Measurements from ENCODE around the gene CNTNAP3. TPM values are rescaled to one million over a fixed set of nuclear protein-coding genes. Genes with fewer than 3 reads are reported as not detected.
"Not testable (repeated sequence)": the region's sequence is repeated elsewhere in the genome, so short reads cannot be mapped to it uniquely, and the experiment has no call there.

Gene CNTNAP3
- 1.6 TPM for polyA plus RNA-seq (2013, experiment 1 of 2; ENCODE audit: insufficient read length)
- 2.0 TPM for polyA plus RNA-seq (2013, experiment 2 of 2; ENCODE audit: insufficient read length)

- DNase-seq, result not testable (repeated sequence)
These were observed at the start of gene CNTNAP3 for GRCh38 chr9:39287980-39288379. Gene CNTNAP3 (minus strand): TSS chr9:39288167. CDS start chr9:39288064, 103 bp downstream.

GRCh38 chr9:39279995-39280394 lies 8.0 kb downstream of the CNTNAP3 start:
- not testable (repeated sequence) for DNase-seq

GRCh38 chr9:39242513-39242912 lies 45.5 kb downstream of the CNTNAP3 start:
- not testable (repeated sequence) for DNase-seq

GRCh38 chr9:39232130-39232991 lies 55.6 kb downstream of the CNTNAP3 start:
- DNase-seq, result not testable (repeated sequence)

- DNase-seq, result not testable (repeated sequence)
These were observed 72.0 kb downstream of the CNTNAP3 start for GRCh38 chr9:39215976-39216375.

GRCh38 chr9:39209773-39210172 lies 78.2 kb downstream of the CNTNAP3 start:
- DNase-seq, result not testable (repeated sequence)

- not testable (repeated sequence) for DNase-seq
These were observed 81.3 kb downstream of the CNTNAP3 start for GRCh38 chr9:39206643-39207042.

- not testable (repeated sequence) for DNase-seq
These were observed 82.1 kb downstream of the CNTNAP3 start for GRCh38 chr9:39205842-39206241.

GRCh38 chr9:39200412-39200811 lies 87.6 kb downstream of the CNTNAP3 start:
- DNase-seq, result not testable (repeated sequence)

- DNase-seq, result not testable (repeated sequence)
These were observed 89.8 kb downstream of the CNTNAP3 start for GRCh38 chr9:39198000-39198709.

GRCh38 chr9:39171370-39171769 lies 116.6 kb downstream of the CNTNAP3 start:
- not testable (repeated sequence) for DNase-seq

GRCh38 chr9:39157714-39158113 lies 130.3 kb downstream of the CNTNAP3 start:
- not testable (repeated sequence) for DNase-seq

- not testable (repeated sequence) for DNase-seq
These were observed 155.0 kb downstream of the CNTNAP3 start for GRCh38 chr9:39132826-39133552.

- DNase-seq, result not testable (repeated sequence)
These were observed 166.6 kb downstream of the CNTNAP3 start for GRCh38 chr9:39121401-39121800.

- DNase-seq, result not testable (repeated sequence)
These were observed 176.2 kb downstream of the CNTNAP3 start for GRCh38 chr9:39111746-39112145.

GRCh38 chr9:39108145-39108544 lies 179.8 kb downstream of the CNTNAP3 start:
- no peak for DNase-seq

- DNase-seq, result not testable (repeated sequence)
These were observed 190.8 kb downstream of the CNTNAP3 start for GRCh38 chr9:39097208-39097607.

- DNase-seq, result not testable (repeated sequence)
These were observed 202.7 kb downstream of the CNTNAP3 start for GRCh38 chr9:39085311-39085710.

- DNase-seq, result not testable (repeated sequence)
These were observed 205.4 kb downstream of the CNTNAP3 start for GRCh38 chr9:39082574-39082973.

GRCh38 chr9:39080081-39080480 lies 207.9 kb downstream of the CNTNAP3 start:
- not testable (repeated sequence) for DNase-seq

GRCh38 chr9:39078621-39079256 lies 209.2 kb downstream of the CNTNAP3 start:
- DNase-seq, result not testable (repeated sequence)

GRCh38 chr9:39073537-39073936 lies 214.4 kb downstream of the CNTNAP3 start:
- not testable (repeated sequence) for DNase-seq
